Measurements from ENCODE around the gene GLIS1. TPM values are rescaled to one million over a fixed set of nuclear protein-coding genes. Genes with fewer than 3 reads are reported as not detected.

GLIS1 gene
- polyA plus RNA-seq, 1 donor from 2014 or later = not detected

DNA sequence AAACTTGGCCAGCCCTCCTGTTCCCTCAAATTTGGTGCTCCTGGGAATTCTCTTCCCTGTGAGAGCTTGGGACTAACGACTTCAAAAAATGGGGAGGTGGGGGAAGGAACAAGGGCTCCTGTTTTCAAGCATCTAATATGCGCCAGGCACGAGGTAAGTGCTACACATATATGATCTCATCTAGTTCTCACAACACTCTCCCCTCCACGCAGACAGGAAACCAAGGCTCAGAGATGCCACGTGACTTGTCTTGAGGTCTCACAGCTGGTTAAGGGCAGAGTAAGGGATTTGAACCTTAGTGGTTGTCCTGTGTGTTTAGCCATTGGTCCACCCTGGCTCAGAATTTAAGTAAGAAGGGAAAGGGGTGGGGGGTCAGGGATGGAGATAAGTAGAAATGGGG, 153.8 kb downstream of the GLIS1 start:
- Histone ChIP-seq H3K9me3 (ENCODE audit: low read length) (no peaks in the 10 kb centered on the region), H3K27me3 (ENCODE audit: insufficient read depth, low read depth, low read length) (no peaks in the 10 kb centered on the region), H3K36me3 (ENCODE audit: insufficient read depth, low read length) (no peaks in the 10 kb centered on the region), H4K20me1 (ENCODE audit: insufficient read depth) (no peaks in the 10 kb centered on the region), H3K79me2 (replicated peaks; ENCODE audit: insufficient read depth, low read length) (no peaks in the 10 kb centered on the region), H3K9ac (ENCODE audit: low read length) (no peak overlapping the region), H3F3A (ENCODE audit: insufficient read depth, low read length, poor library complexity, severe bottlenecking) (no peaks in the 10 kb centered on the region), H3K4me2 (ENCODE audit: low read length) (no peak overlapping the region), H2AFZ (ENCODE audit: low read depth, low read length) (no peak overlapping the region), H3K4me3 (ENCODE audit: low read length) (no peak overlapping the region), H3K9me2 (ENCODE audit: insufficient read depth, low read length) (no peaks in the 10 kb centered on the region), H3K27ac (ENCODE audit: low read length) (no peak overlapping the region)
- TF ChIP-seq RAD21 (conservative IDR thresholded peaks at IDR 0.05) = no peak
- TF ChIP-seq MXI1 (conservative IDR thresholded peaks at IDR 0.05; ENCODE audit: poor library complexity, severe bottlenecking) = no peak
- TF ChIP-seq EZH2 (IDR thresholded peaks at IDR 0.05; ENCODE audit: borderline replicate concordance, insufficient read depth, low read length, poor library complexity, severe bottlenecking) = no peak
- no peak for TF ChIP-seq EP300 (conservative IDR thresholded peaks at IDR 0.05; ENCODE audit: poor library complexity, severe bottlenecking)
- TF ChIP-seq CTCF (IDR thresholded peaks at IDR 0.05; ENCODE audit: poor library complexity, severe bottlenecking) = no peak
- TF ChIP-seq TAF1 (IDR thresholded peaks at IDR 0.05; ENCODE audit: low read depth) = no peak

DNA sequence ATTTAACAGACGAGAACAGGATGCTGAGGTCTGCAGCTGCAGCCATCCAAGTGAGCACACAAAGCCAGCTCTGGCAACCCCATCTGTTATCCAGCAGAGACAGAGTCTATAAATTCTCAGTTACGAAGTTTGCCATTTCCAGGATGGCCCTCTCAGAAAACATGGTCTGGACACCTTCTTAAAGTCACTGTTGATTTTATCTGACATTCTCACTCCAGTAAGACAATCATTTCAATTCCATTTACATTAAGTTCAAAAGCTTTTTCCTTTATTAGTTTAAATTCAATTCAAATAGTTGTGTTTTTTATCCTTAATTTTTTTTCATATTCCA, 154.2 kb downstream of the GLIS1 start:
- Histone ChIP-seq H3K9me2 (ENCODE audit: insufficient read depth, low read length) (no peaks in the 10 kb centered on the region), H3K27me3 (ENCODE audit: insufficient read depth, low read depth, low read length) (no peaks in the 10 kb centered on the region), H3K9ac (ENCODE audit: low read length) (no peak overlapping the region), H3K27ac (ENCODE audit: low read length) (no peak overlapping the region), H3K79me2 (replicated peaks; ENCODE audit: insufficient read depth, low read length) (no peaks in the 10 kb centered on the region), H4K20me1 (ENCODE audit: insufficient read depth) (no peaks in the 10 kb centered on the region), H3F3A (ENCODE audit: insufficient read depth, low read length, poor library complexity, severe bottlenecking) (no peaks in the 10 kb centered on the region), H3K4me2 (ENCODE audit: low read length) (no peak overlapping the region), H3K36me3 (ENCODE audit: insufficient read depth, low read length) (no peaks in the 10 kb centered on the region), H2AFZ (ENCODE audit: low read depth, low read length) (no peak overlapping the region), H3K9me3 (ENCODE audit: low read length) (no peaks in the 10 kb centered on the region), H3K4me3 (ENCODE audit: low read length) (no peak overlapping the region)
- TF ChIP-seq REST (IDR thresholded peaks at IDR 0.05; ENCODE audit: borderline replicate concordance) (no peak), TAF1 (IDR thresholded peaks at IDR 0.05; ENCODE audit: low read depth) (no peak), EP300 (conservative IDR thresholded peaks at IDR 0.05; ENCODE audit: poor library complexity, severe bottlenecking) (no peak), SMC3 (conservative IDR thresholded peaks at IDR 0.05; ENCODE audit: poor library complexity) (no peak), POLR2AphosphoS5 (IDR thresholded peaks at IDR 0.05) (no peak), RAD21 (conservative IDR thresholded peaks at IDR 0.05) (no peak), EZH2 (IDR thresholded peaks at IDR 0.05; ENCODE audit: borderline replicate concordance, insufficient read depth, low read length, poor library complexity, severe bottlenecking) (no peak), CTCF (IDR thresholded peaks at IDR 0.05; ENCODE audit: poor library complexity, severe bottlenecking) (no peak), MXI1 (conservative IDR thresholded peaks at IDR 0.05; ENCODE audit: poor library complexity, severe bottlenecking) (no peak)

Data from neural cell (in vitro differentiated cells).